ENCODE results near the gene THOP1. TPM values are rescaled to one million over a fixed set of nuclear protein-coding genes. Genes with fewer than 3 reads are reported as not detected.

THOP1 gene
- total RNA-seq, 4 donors from 2014 or later, result 35.8 to 91.8 (median 42.9) TPM

DNA sequence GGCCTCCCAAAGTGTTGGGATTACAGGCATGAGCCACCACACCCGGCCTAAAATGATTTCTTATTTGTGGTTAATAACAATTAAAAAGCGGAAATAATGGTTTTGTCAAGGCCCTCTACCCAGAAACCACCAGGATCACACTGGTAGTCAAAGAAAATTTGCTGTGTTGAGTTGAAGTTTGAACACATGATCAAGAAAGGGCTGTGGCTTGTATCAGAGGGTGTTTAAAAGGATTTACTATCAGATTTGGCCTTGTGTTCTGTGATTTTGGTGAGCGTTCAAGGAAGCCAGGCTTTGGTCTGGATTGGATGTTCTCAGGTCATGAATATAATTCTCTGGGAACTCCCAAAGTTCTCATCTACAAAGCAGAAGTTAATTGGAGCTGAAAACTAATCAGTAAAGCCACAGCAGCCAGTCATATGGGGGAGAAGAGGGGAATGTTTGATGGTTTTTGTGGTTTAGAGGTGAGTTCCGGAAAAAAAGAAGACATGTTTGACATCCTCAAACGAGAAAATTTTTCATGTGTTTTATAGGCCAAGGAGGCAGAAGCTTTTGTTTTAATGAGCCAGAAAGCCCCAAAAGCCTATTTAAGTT is 71.3 kb downstream of the THOP1 start:
- no peak overlapping the region for H3K27ac ChIP-seq
- TF ChIP-seq EP300 (IDR thresholded peaks at IDR 0.05) (no peak), POLR2A (IDR thresholded peaks at IDR 0.05) (no peak), CTCF (IDR thresholded peaks at IDR 0.05) (no peak)
- DNase-seq (ENCODE audit: low spot score in 2 of 2), result no peak
- peaks cover 0 to 95% (median 37%) of the 10 kb centered on the region in 4 donors for H3K9me3 ChIP-seq
- WGBS, 2 donors, result 94 to 97% methylated on average over 5 of the region's 5 CpGs
- H3K27me3 ChIP-seq, result no peaks in the 10 kb centered on the region
- no peak overlapping the region for H3K4me3 ChIP-seq
- H3K4me1 ChIP-seq, result no peaks in the 10 kb centered on the region
- peaks cover 16 to 79% (median 20%) of the 10 kb centered on the region in 3 donors for H3K36me3 ChIP-seq

DNA sequence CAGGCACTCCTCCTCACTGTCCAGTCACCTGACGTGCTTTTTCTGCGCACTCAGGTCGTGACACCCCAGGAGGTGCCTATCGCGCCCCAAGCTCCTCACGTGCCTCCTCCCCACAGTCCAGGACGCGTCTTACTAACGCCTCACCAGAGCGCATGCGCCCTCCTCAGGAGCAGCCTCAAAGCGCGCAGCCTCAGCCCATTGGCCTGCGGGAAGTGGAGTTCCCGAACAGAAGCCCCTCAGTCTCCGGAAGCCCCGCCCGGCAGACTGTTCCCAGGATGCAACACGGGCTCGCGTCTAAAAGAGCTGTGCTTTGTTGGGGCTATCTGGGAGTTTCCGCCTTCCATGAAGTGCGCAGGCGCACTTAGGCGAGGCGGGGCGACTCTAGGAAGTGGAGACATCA is 73.6 kb downstream of the THOP1 start:
- H3K27ac ChIP-seq, result no peak overlapping the region
- H3K9me3 ChIP-seq, result peaks cover 0 to 84% (median 20%) of the 10 kb centered on the region in 4 donors
- H3K36me3 ChIP-seq, result peaks cover 0 to 56% (median 0%) of the 10 kb centered on the region in 3 donors
- TF ChIP-seq CTCF (IDR thresholded peaks at IDR 0.05) (no peak), EP300 (IDR thresholded peaks at IDR 0.05) (no peak), POLR2A (IDR thresholded peaks at IDR 0.05) (no peak)
- H3K4me1 ChIP-seq, result no peaks in the 10 kb centered on the region
- H3K27me3 ChIP-seq, result no peaks in the 10 kb centered on the region
- H3K4me3 ChIP-seq, result no peak overlapping the region
- WGBS, 2 donors, result 74 to 77% methylated on average over 27 of the region's 27 CpGs
- DNase-seq (ENCODE audit: low spot score in 2 of 2), result no peak

DNA sequence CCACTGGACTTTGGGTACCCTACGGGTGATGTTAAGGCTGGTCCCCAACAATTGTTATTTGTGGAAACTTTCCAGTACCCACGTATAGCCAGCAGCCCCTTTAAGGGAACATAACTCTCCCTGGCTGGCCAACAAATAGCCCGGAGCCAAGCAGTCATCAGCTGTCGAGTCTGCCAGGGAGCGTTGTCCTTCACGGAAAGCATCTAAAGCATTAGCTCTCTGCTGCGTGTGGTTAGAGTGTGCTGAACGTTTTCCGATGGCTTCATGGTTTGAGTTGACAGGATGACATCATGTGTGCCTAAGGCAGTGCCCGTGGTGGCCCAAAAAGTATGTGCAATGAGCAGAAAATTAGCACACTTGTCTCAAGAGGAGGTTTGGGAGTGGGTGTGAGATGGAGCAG is 78.5 kb downstream of the THOP1 start:
- Histone ChIP-seq H3K27ac (no peak overlapping the region), H3K4me1 (peaks cover 0 to 5% (median 0%) of the 10 kb centered on the region in 4 donors), H3K27me3 (no peaks in the 10 kb centered on the region), H3K9me3 (peaks cover 0 to 35% (median 0%) of the 10 kb centered on the region in 4 donors), H3K36me3 (peaks cover 0 to 8% (median 0%) of the 10 kb centered on the region in 3 donors), H3K4me3 (no peak overlapping the region)
- TF ChIP-seq CTCF (IDR thresholded peaks at IDR 0.05) (no peak), EP300 (IDR thresholded peaks at IDR 0.05) (no peak), POLR2A (IDR thresholded peaks at IDR 0.05) (no peak)
- DNase-seq (ENCODE audit: low spot score in 2 of 2), result no peak
- 74 to 81% methylated on average over 10 of the region's 10 CpGs for WGBS, 2 donors

Other genes with a start within 250 kb of the THOP1 start
- gene GNG7, start 82.8 kb upstream of the THOP1 start, total RNA-seq, result 1 to 10 TPM; 2.6 to 5.3 (median 3.5) TPM
- under 1 TPM in 3 of 4 donors, not detected in 1; 0.59 to 0.90 (median 0.87) TPM for gene DIRAS1, start 64.1 kb upstream of the THOP1 start, total RNA-seq
- 10 to 100 TPM; 29.8 to 42.5 (median 36.2) TPM for gene SLC39A3, start 45.5 kb upstream of the THOP1 start, total RNA-seq
- 10 to 100 TPM; 40.2 to 47.6 (median 44.9) TPM for gene SGTA, start 2.2 kb upstream of the THOP1 start, total RNA-seq
- gene ZNF554, start 34.4 kb downstream of the THOP1 start, total RNA-seq, result 1 to 10 TPM; 4.4 to 9.0 (median 6.7) TPM
- gene ZNF555, start 56.0 kb downstream of the THOP1 start, total RNA-seq, result 10 to 100 TPM in 1 of 4 donors, 1 to 10 TPM in 3; 5.7 to 11.4 (median 6.6) TPM
- gene ZNF556, start 81.8 kb downstream of the THOP1 start, total RNA-seq, result 1 to 10 TPM in 1 of 4 donors, under 1 TPM in 3; under 0.01 to 1.3 (median 0.59) TPM
- 1 to 10 TPM; 2.7 to 4.2 (median 3.2) TPM for gene ZNF57, start 115.4 kb downstream of the THOP1 start, total RNA-seq
- gene ZNF77, start 159.5 kb downstream of the THOP1 start, total RNA-seq, result 1 to 10 TPM; 2.2 to 4.5 (median 3.3) TPM
- gene TLE6, start 192.1 kb downstream of the THOP1 start, total RNA-seq, result 10 to 100 TPM in 1 of 4 donors, 1 to 10 TPM in 1, under 1 TPM in 2; 0.44 to 13.5 (median 2.7) TPM
- 100 to 1,000 TPM in 3 of 4 donors, 10 to 100 TPM in 1; 87.5 to 184 (median 122) TPM for gene TLE2, start 243.8 kb downstream of the THOP1 start, total RNA-seq